Thymus (tissue), 11 donors: ENCODE measurements around the gene CTSE. TPM values are rescaled to one million over a fixed set of nuclear protein-coding genes. Genes with fewer than 3 reads are reported as not detected.

ENCODE experiments used
- DNase-seq, 9 donors: peaks; one replicate each; pipeline ENCODE4 v3.0.0-alpha.2; 2013; ENCODE audit warnings: low spot score in 9 of 9, low read depth in 6 of 9, missing footprints in 1 of 9
- H3K27ac ChIP-seq, 2 donors: one replicate each; pipeline ENCODE4 v1.5.1; 2013; ENCODE audit warnings: control low read depth in 1 of 2, low read depth in 1 of 2, low read length in 1 of 2, mild to moderate bottlenecking in 1 of 2, moderate library complexity in 1 of 2
- H3K27me3 ChIP-seq, 2 donors: one replicate each; pipeline ENCODE4 v1.5.1; 2013; ENCODE audit warnings: low read length in 1 of 2; ENCODE audit not compliant: control insufficient read depth in 2 of 2, insufficient read depth in 1 of 2
- H3K36me3 ChIP-seq, 2 donors: one replicate each; pipeline ENCODE4 v1.5.1; 2013; ENCODE audit warnings: low read length in 1 of 2, mild to moderate bottlenecking in 1 of 2, moderate library complexity in 1 of 2; ENCODE audit not compliant: control insufficient read depth in 2 of 2, insufficient read depth in 2 of 2
- H3K4me1 ChIP-seq, 2 donors: one replicate each; pipeline ENCODE4 v1.5.1; 2013; ENCODE audit warnings: low read length in 2 of 2; ENCODE audit not compliant: control insufficient read depth in 2 of 2, insufficient read depth in 2 of 2
- H3K4me3 ChIP-seq, 2 donors: one replicate each; pipeline ENCODE4 v1.5.1; 2013; ENCODE audit warnings: low read length in 2 of 2, control low read depth in 1 of 2, mild to moderate bottlenecking in 1 of 2
- H3K9me3 ChIP-seq, 2 donors: one replicate each; pipeline ENCODE4 v1.5.1; 2013; ENCODE audit warnings: low read length in 1 of 2, mild to moderate bottlenecking in 1 of 2; ENCODE audit not compliant: control insufficient read depth in 2 of 2, insufficient read depth in 1 of 2
- WGBS: extraction: QIAGEN DNeasy Blood & Tissue Kit; methylation state at CpG from one replicate; pipeline ENCODE4 v1.1.7; 2013; 5-methylcytosine and 5-hydroxymethylcytosine counted together
- polyA plus RNA-seq: library from polyadenylated mRNA; stranded (reverse); fragments of 200-250 nt; gene quantifications from one replicate; pipeline ENCODE4 v1.2.3, GENCODE V29; 2013
- total RNA-seq: library from RNA; stranded (reverse); fragments of 120-200 nt; gene quantifications from one replicate; pipeline ENCODE4 v1.2.4, GENCODE V29; 2013
- donor health status: healthy.

Gene CTSE
- total and polyA plus RNA-seq, 2 donors, result 1.4 to 3.1 TPM

GRCh38 chr1:205973377-205974232 lies 50.1 kb downstream of the CTSE start:
- 97% methylated on average over 8 of the region's 8 CpGs for WGBS
- no peak for DNase-seq

GRCh38 chr1:205972491-205973168 lies 51.1 kb downstream of the CTSE start:
- Histone ChIP-seq H3K27ac (no peak overlapping the region), H3K27me3 (no peaks in the 10 kb centered on the region), H3K4me3 (no peak overlapping the region), H3K36me3 (no peaks in the 10 kb centered on the region), H3K4me1 (no peaks in the 10 kb centered on the region), H3K9me3 (no peaks in the 10 kb centered on the region)
- WGBS, result 94% methylated on average over 11 of the region's 11 CpGs
- no peak for DNase-seq

More at GRCh38 chr1:205973377-205974232, 50.1 kb downstream of the CTSE start:
- Histone ChIP-seq H3K4me3 (no peak overlapping the region), H3K4me1 (no peaks in the 10 kb centered on the region), H3K27me3 (no peaks in the 10 kb centered on the region), H3K9me3 (no peaks in the 10 kb centered on the region), H3K36me3 (no peaks in the 10 kb centered on the region), H3K27ac (no peak overlapping the region)

GRCh38 chr1:205972081-205972480 lies 51.6 kb downstream of the CTSE start:
- H3K4me1 ChIP-seq, result no peaks in the 10 kb centered on the region
- H3K36me3 ChIP-seq, result no peaks in the 10 kb centered on the region
- no peak overlapping the region for H3K4me3 ChIP-seq
- H3K9me3 ChIP-seq, result no peaks in the 10 kb centered on the region
- H3K27ac ChIP-seq, result no peak overlapping the region
- WGBS, result 95% methylated on average over 4 of the region's 4 CpGs
- no peaks in the 10 kb centered on the region for H3K27me3 ChIP-seq
- DNase-seq, result no peak

- Histone ChIP-seq H3K4me1 (no peaks in the 10 kb centered on the region), H3K27ac (no peak overlapping the region), H3K4me3 (no peak overlapping the region), H3K36me3 (no peaks in the 10 kb centered on the region), H3K27me3 (no peaks in the 10 kb centered on the region), H3K9me3 (no peaks in the 10 kb centered on the region)
- 91% methylated on average over 4 of the region's 4 CpGs for WGBS
- DNase-seq, result no peak
Measured at GRCh38 chr1:205971082-205971481, 52.6 kb downstream of the CTSE start.

GRCh38 chr1:205970486-205970885 lies 53.2 kb downstream of the CTSE start:
- no peak overlapping the region for H3K4me3 ChIP-seq
- no peaks in the 10 kb centered on the region for H3K4me1 ChIP-seq
- DNase-seq, result no peak
- H3K27ac ChIP-seq, result no peak overlapping the region
- H3K36me3 ChIP-seq, result no peaks in the 10 kb centered on the region
- no peaks in the 10 kb centered on the region for H3K9me3 ChIP-seq
- no peaks in the 10 kb centered on the region for H3K27me3 ChIP-seq
- 13% methylated on average over 1 of the region's 1 CpG for WGBS

- H3K27ac ChIP-seq, result no peak overlapping the region
- H3K9me3 ChIP-seq, result no peaks in the 10 kb centered on the region
- no peaks in the 10 kb centered on the region for H3K36me3 ChIP-seq
- H3K4me1 ChIP-seq, result no peaks in the 10 kb centered on the region
- no peak overlapping the region for H3K4me3 ChIP-seq
- DNase-seq, result no peak
- H3K27me3 ChIP-seq, result no peaks in the 10 kb centered on the region
- 94% methylated on average over 8 of the region's 8 CpGs for WGBS
Measured at GRCh38 chr1:205969229-205969628, 54.5 kb downstream of the CTSE start.

- WGBS, result 92% methylated on average over 10 of the region's 10 CpGs
- Histone ChIP-seq H3K27me3 (no peaks in the 10 kb centered on the region), H3K36me3 (no peaks in the 10 kb centered on the region), H3K27ac (no peak overlapping the region), H3K9me3 (no peaks in the 10 kb centered on the region), H3K4me1 (no peaks in the 10 kb centered on the region), H3K4me3 (no peak overlapping the region)
- no peak for DNase-seq
Measured at GRCh38 chr1:205967554-205968335, 56.0 kb downstream of the CTSE start.

- Histone ChIP-seq H3K9me3 (no peaks in the 10 kb centered on the region), H3K4me3 (no peak overlapping the region), H3K36me3 (no peaks in the 10 kb centered on the region), H3K4me1 (peaks cover 0 to 13% of the 10 kb centered on the region in 2 donors), H3K27me3 (no peaks in the 10 kb centered on the region), H3K27ac (no peak overlapping the region)
- WGBS, result 93% methylated on average over 13 of the region's 13 CpGs
- DNase-seq, result no peak
Measured at GRCh38 chr1:205965036-205965884, 58.4 kb downstream of the CTSE start.
